Transverse colon (tissue), 4 donors: Measurements from ENCODE around the gene HSFX3.
"Not testable (repeated sequence)": the region's sequence is repeated elsewhere in the genome, so short reads cannot be mapped to it uniquely, and the experiment has no call there.

ENCODE experiments used
- POLR2A ChIP-seq: fragments of 450-650 bp; IDR thresholded peaks from one replicate; pipeline ENCODE4 v1.6.1; 2016; ENCODE audit warnings: antibody characterized with exemption, mild to moderate bottlenecking, moderate library complexity
- POLR2AphosphoS5 ChIP-seq, 3 donors: sonication (generic); formaldehyde crosslinking; IDR thresholded peaks; one replicate each; pipeline ENCODE4 v1.6.1; 2016; ENCODE audit warnings: antibody characterized with exemption in 3 of 3
- TF ChIP-seq, protein P1 (sequence below), 5 experiments: fragments of 200-600 bp in 3 of 5; fragments of 450-650 bp in 2 of 5; sonication (generic) in 3 of 5; IDR thresholded peaks; 1 replicate in 2 of 5; 2 replicates in 3 of 5; pipeline ENCODE4 v1.5.1; 2016 to 2017; ENCODE audit warnings: antibody characterized with exemption in 5 of 5, inconsistent platforms in 3 of 5, mild to moderate bottlenecking in 2 of 5, moderate library complexity in 1 of 5

GRCh38 chrX:149533999-149534398 is 15.7 kb downstream of the HSFX3 start:
- TF ChIP-seq POLR2AphosphoS5 (IDR thresholded peaks at IDR 0.05); POLR2A: not testable (repeated sequence)
- TF ChIP-seq, protein P1, sequence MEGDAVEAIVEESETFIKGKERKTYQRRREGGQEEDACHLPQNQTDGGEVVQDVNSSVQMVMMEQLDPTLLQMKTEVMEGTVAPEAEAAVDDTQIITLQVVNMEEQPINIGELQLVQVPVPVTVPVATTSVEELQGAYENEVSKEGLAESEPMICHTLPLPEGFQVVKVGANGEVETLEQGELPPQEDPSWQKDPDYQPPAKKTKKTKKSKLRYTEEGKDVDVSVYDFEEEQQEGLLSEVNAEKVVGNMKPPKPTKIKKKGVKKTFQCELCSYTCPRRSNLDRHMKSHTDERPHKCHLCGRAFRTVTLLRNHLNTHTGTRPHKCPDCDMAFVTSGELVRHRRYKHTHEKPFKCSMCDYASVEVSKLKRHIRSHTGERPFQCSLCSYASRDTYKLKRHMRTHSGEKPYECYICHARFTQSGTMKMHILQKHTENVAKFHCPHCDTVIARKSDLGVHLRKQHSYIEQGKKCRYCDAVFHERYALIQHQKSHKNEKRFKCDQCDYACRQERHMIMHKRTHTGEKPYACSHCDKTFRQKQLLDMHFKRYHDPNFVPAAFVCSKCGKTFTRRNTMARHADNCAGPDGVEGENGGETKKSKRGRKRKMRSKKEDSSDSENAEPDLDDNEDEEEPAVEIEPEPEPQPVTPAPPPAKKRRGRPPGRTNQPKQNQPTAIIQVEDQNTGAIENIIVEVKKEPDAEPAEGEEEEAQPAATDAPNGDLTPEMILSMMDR (IDR thresholded peaks at IDR 0.05): not testable (repeated sequence)
